Measurements from ENCODE around the gene RPL37A.

- TF ChIP-seq, protein P1, sequence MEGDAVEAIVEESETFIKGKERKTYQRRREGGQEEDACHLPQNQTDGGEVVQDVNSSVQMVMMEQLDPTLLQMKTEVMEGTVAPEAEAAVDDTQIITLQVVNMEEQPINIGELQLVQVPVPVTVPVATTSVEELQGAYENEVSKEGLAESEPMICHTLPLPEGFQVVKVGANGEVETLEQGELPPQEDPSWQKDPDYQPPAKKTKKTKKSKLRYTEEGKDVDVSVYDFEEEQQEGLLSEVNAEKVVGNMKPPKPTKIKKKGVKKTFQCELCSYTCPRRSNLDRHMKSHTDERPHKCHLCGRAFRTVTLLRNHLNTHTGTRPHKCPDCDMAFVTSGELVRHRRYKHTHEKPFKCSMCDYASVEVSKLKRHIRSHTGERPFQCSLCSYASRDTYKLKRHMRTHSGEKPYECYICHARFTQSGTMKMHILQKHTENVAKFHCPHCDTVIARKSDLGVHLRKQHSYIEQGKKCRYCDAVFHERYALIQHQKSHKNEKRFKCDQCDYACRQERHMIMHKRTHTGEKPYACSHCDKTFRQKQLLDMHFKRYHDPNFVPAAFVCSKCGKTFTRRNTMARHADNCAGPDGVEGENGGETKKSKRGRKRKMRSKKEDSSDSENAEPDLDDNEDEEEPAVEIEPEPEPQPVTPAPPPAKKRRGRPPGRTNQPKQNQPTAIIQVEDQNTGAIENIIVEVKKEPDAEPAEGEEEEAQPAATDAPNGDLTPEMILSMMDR (IDR thresholded peaks at IDR 0.05) = peak; percentile 25 to 88 (median 81)
- no peak for TF ChIP-seq POLR2A (IDR thresholded peaks at IDR 0.05)
Observed at GRCh38 chr2:216519154-216519762, 20.6 kb downstream of the RPL37A start.

Data from esophagus squamous epithelium (tissue), 4 donors.